ENCODE measurements around the gene SLC24A4.

SLC24A4 gene

GRCh38 chr14:92459030-92459949 is 136.3 kb downstream of the SLC24A4 start:
- no peak for DNase-seq (ENCODE audit: low read depth in 1 of 2, low spot score in 1 of 2)
- TF ChIP-seq POLR2AphosphoS5 (IDR thresholded peaks at IDR 0.05; ENCODE audit: low read depth) (no peak), CTCF (IDR thresholded peaks at IDR 0.05; ENCODE audit: insufficient read depth, low read length) (no peak), SPI1 (IDR thresholded peaks at IDR 0.05; ENCODE audit: borderline replicate concordance, low read depth) (no peak), REST (IDR thresholded peaks at IDR 0.05; ENCODE audit: insufficient replicate concordance, low read depth) (no peak), GABPA (IDR thresholded peaks at IDR 0.05; ENCODE audit: low read depth) (no peak)
- no peak overlapping the region for H3K27ac ChIP-seq (replicated peaks)
- H3K4me3 ChIP-seq (replicated peaks; ENCODE audit: insufficient read depth, low read length): no peak overlapping the region
- no peaks in the 10 kb centered on the region for H3K27me3 ChIP-seq (ENCODE audit: insufficient read depth, poor library complexity, severe bottlenecking)

GRCh38 chr14:92459950-92460421 is 137.0 kb downstream of the SLC24A4 start:
- H3K27ac ChIP-seq (replicated peaks): no peak overlapping the region
- no peaks in the 10 kb centered on the region for H3K27me3 ChIP-seq (ENCODE audit: insufficient read depth, poor library complexity, severe bottlenecking)
- DNase-seq (ENCODE audit: low read depth in 1 of 2, low spot score in 1 of 2): no peak
- no peak for TF ChIP-seq CTCF (IDR thresholded peaks at IDR 0.05; ENCODE audit: insufficient read depth, low read length)
- TF ChIP-seq SPI1 (IDR thresholded peaks at IDR 0.05; ENCODE audit: borderline replicate concordance, low read depth): no peak
- TF ChIP-seq POLR2AphosphoS5 (IDR thresholded peaks at IDR 0.05; ENCODE audit: low read depth): no peak
- TF ChIP-seq GABPA (IDR thresholded peaks at IDR 0.05; ENCODE audit: low read depth): no peak
- TF ChIP-seq REST (IDR thresholded peaks at IDR 0.05; ENCODE audit: insufficient replicate concordance, low read depth): no peak
- no peak overlapping the region for H3K4me3 ChIP-seq (replicated peaks; ENCODE audit: insufficient read depth, low read length)

- Histone ChIP-seq H3K27ac (replicated peaks) (peak overlapping the region; percentile 71), H3K4me3 (replicated peaks; ENCODE audit: insufficient read depth, low read length) (no peak overlapping the region), H3K27me3 (ENCODE audit: insufficient read depth, poor library complexity, severe bottlenecking) (no peaks in the 10 kb centered on the region)
- no peak for DNase-seq (ENCODE audit: low read depth in 1 of 2, low spot score in 1 of 2)
- no peak for TF ChIP-seq SPI1 (IDR thresholded peaks at IDR 0.05; ENCODE audit: borderline replicate concordance, low read depth)
These were observed 137.6 kb downstream of the SLC24A4 start for GRCh38 chr14:92460541-92460915.

- H3K4me3 ChIP-seq (replicated peaks; ENCODE audit: insufficient read depth, low read length): peak overlapping the region; percentile 20
- TF ChIP-seq POLR2AphosphoS5 (IDR thresholded peaks at IDR 0.05; ENCODE audit: low read depth) (peak; percentile 62; the same call in 1 of the 2 replicates), CTCF (IDR thresholded peaks at IDR 0.05; ENCODE audit: insufficient read depth, low read length) (no peak), GABPA (IDR thresholded peaks at IDR 0.05; ENCODE audit: low read depth) (no peak), SPI1 (IDR thresholded peaks at IDR 0.05; ENCODE audit: borderline replicate concordance, low read depth) (peak; percentile 94), REST (IDR thresholded peaks at IDR 0.05; ENCODE audit: insufficient replicate concordance, low read depth) (peak; percentile 31)
- no peaks in the 10 kb centered on the region for H3K27me3 ChIP-seq (ENCODE audit: insufficient read depth, poor library complexity, severe bottlenecking)
- peak in 1 of 2 experiments; percentile 74 for DNase-seq (ENCODE audit: low read depth in 1 of 2, low spot score in 1 of 2)
- H3K27ac ChIP-seq (replicated peaks): peak overlapping the region; percentile 71
These were observed 138.1 kb downstream of the SLC24A4 start for GRCh38 chr14:92460916-92461579.
